HK-2 (cell line): ENCODE results near the gene MOB1A.
"Not testable (repeated sequence)": the region's sequence is repeated elsewhere in the genome, so short reads cannot be mapped to it uniquely, and the experiment has no call there.

Source experiments
- DNase-seq: peaks from one replicate; pipeline ENCODE4 v3.0.0-alpha.2; 2018; ENCODE audit not compliant: unreplicated experiment

MOB1A gene

GRCh38 chr2:74198461-74199274, 20.0 kb upstream of the MOB1A start, which contains the start of gene MTHFD2:
Gene MTHFD2 (plus strand): TSS chr2:74198615. CDS start chr2:74198642, 27 bp downstream.
- peak; percentile 96 for DNase-seq

GRCh38 chr2:74198023-74198460, 19.4 kb upstream of the MOB1A start:
- no peak for DNase-seq

GRCh38 chr2:74197049-74197448, 18.4 kb upstream of the MOB1A start:
- no peak for DNase-seq

- DNase-seq = no peak
Measured at GRCh38 chr2:74194799-74195198, 16.1 kb upstream of the MOB1A start.

- no peak for DNase-seq
Measured at GRCh38 chr2:74191596-74192380, 13.1 kb upstream of the MOB1A start.

- no peak for DNase-seq
Measured at GRCh38 chr2:74188696-74189095, 10.0 kb upstream of the MOB1A start.

- DNase-seq = no peak
Measured at GRCh38 chr2:74188018-74188601, 9.4 kb upstream of the MOB1A start.

GRCh38 chr2:74186706-74187105, 8.0 kb upstream of the MOB1A start:
- DNase-seq = not testable (repeated sequence)

- DNase-seq = no peak
Measured at GRCh38 chr2:74186038-74186437, 7.4 kb upstream of the MOB1A start.

- no peak for DNase-seq
Measured at GRCh38 chr2:74183878-74184277, 5.2 kb upstream of the MOB1A start.

- no peak for DNase-seq
Measured at GRCh38 chr2:74181739-74182138, 3.1 kb upstream of the MOB1A start.

- no peak for DNase-seq
Measured at GRCh38 chr2:74179063-74179865, 585 bp upstream of the MOB1A start.

GRCh38 chr2:74177696-74178095, 983 bp downstream of the MOB1A start:
- no peak for DNase-seq

GRCh38 chr2:74174909-74175308, 3.8 kb downstream of the MOB1A start:
- DNase-seq = no peak

- no peak for DNase-seq
Measured at GRCh38 chr2:74168739-74169138, 9.9 kb downstream of the MOB1A start.

GRCh38 chr2:74164761-74165160, 13.9 kb downstream of the MOB1A start:
- no peak for DNase-seq

GRCh38 chr2:74162951-74163350, 15.7 kb downstream of the MOB1A start:
- DNase-seq = no peak

GRCh38 chr2:74155830-74156229, 22.8 kb downstream of the MOB1A start:
- DNase-seq = no peak

- DNase-seq = no peak
Measured at GRCh38 chr2:74152954-74153353, 25.7 kb downstream of the MOB1A start.

GRCh38 chr2:74149570-74150319, 28.9 kb downstream of the MOB1A start:
- DNase-seq = no peak

- no peak for DNase-seq
Measured at GRCh38 chr2:74149247-74149525, 29.5 kb downstream of the MOB1A start.
